HepG2 (cell line): Measurements from ENCODE around the gene TEX28. TPM values are rescaled to one million over a fixed set of nuclear protein-coding genes. Genes with fewer than 3 reads are reported as not detected.

Experiments used
- ATAC-seq: fragments of 200-7000 bp; cut with Tn5 transposase; 3 replicates; pipeline ENCODE4 v1.9.1; 2020; ENCODE audit warnings: mild to moderate bottlenecking, moderate library complexity
- BruUV-seq: library from RNA; stranded (reverse); fragments of 400-500 nt; replicated peaks from 2 replicates; lab custom pipeline; 2021; lab: Mats Ljungman, UMichigan
- CTCF ChIA-PET: fragments of 300-600 bp; formaldehyde crosslinking; extraction: SDS; loops from one replicate; lab custom pipeline; 2021; ENCODE audit warnings: low total read pairs, inconsistent platforms, low intra/inter-chr PET ratio; lab: Yijun Ruan, JAX
- POLR2A ChIA-PET: fragments of 350-600 bp; sonication (Branson Sonifier 250); formaldehyde crosslinking; loops from one replicate; lab custom pipeline; 2020; ENCODE audit warnings: antibody characterized with exemption, inconsistent platforms; lab: Yijun Ruan, JAX
- DNase-seq: peaks from one replicate; pipeline ENCODE4 v3.0.0-alpha.2; 2015; ENCODE audit warnings: low spot score
- FAIRE-seq: peaks from 3 replicates; lab custom pipeline; 2011; peaks lifted over from hg19 to GRCh38; lab: Jason Lieb, UNC
- H2AFZ ChIP-seq: one replicate; pipeline ENCODE4 v1.6.1; 2011; ENCODE audit warnings: low read length, inconsistent platforms
- H3K27ac ChIP-seq: fragments of 300-600 bp; 3 replicates; pipeline ENCODE4 v1.8.0; 2011; ENCODE audit warnings: mixed run types, mild to moderate bottlenecking, mixed read lengths, low read length, inconsistent platforms; ENCODE audit not compliant: insufficient read depth; ENCODE audit errors: extremely low read length
- H3K27me3 ChIP-seq, 2 experiments: fragments of 200-600 bp in 1 of 2; 2 replicates in 1 of 2; 3 replicates in 1 of 2; pipeline versions ENCODE4 v1.6.0 to v1.8.0; 2011; ENCODE audit warnings: low read length in 2 of 2, mild to moderate bottlenecking in 2 of 2, moderate library complexity in 2 of 2, inconsistent platforms in 1 of 2; ENCODE audit not compliant: insufficient read depth in 2 of 2, control insufficient read depth in 1 of 2
- H3K36me3 ChIP-seq, 2 experiments: fragments of 200-600 bp in 1 of 2; replicated peaks in 1 of 2; 2 replicates in 1 of 2; 3 replicates in 1 of 2; pipeline versions ENCODE4 v1.5.1 to v1.8.0; 2011; ENCODE audit warnings: low read length in 2 of 2, inconsistent platforms in 1 of 2; ENCODE audit not compliant: insufficient read depth in 2 of 2, control insufficient read depth in 1 of 2
- H3K4me1 ChIP-seq: 2 replicates; pipeline ENCODE4 v1.5.1; 2012; ENCODE audit warnings: low read length, inconsistent platforms; ENCODE audit not compliant: insufficient read depth
- H3K4me2 ChIP-seq: 2 replicates; pipeline ENCODE4 v1.6.0; 2011; ENCODE audit warnings: low read depth, low read length, inconsistent platforms
- H3K4me3 ChIP-seq, 3 experiments: fragments of 200-600 bp in 1 of 3; sonication (generic), shearing (Covaris generic) in 1 of 3; replicated peaks in 1 of 3; 2 replicates each; pipeline ENCODE4 v1.5.1; 2011 to 2016; ENCODE audit warnings: low read length in 3 of 3, inconsistent platforms in 2 of 3, low read depth in 2 of 3, mild to moderate bottlenecking in 2 of 3, control low read depth in 1 of 3, mixed read lengths in 1 of 3; ENCODE audit not compliant: insufficient read depth in 1 of 3
- H3K79me2 ChIP-seq: one replicate; pipeline ENCODE4 v1.6.1; 2011; ENCODE audit warnings: low read length, inconsistent platforms; ENCODE audit not compliant: insufficient read depth
- H3K9ac ChIP-seq: 2 replicates; pipeline ENCODE4 v1.6.0; 2011; ENCODE audit warnings: mild to moderate bottlenecking, low read depth, low read length, inconsistent platforms; ENCODE audit not compliant: insufficient read depth
- H3K9me3 ChIP-seq: 2 replicates; pipeline ENCODE4 v1.5.1; 2012; ENCODE audit warnings: mild to moderate bottlenecking, low read length
- H4K20me1 ChIP-seq: 2 replicates; pipeline ENCODE4 v1.6.0; 2011; ENCODE audit warnings: inconsistent platforms, mild to moderate bottlenecking, low read length, moderate library complexity; ENCODE audit not compliant: insufficient read depth
- ARID2 ChIP-seq: sonication (generic); formaldehyde crosslinking; IDR thresholded peaks from 2 replicates; pipeline ENCODE4 v1.8.1; 2022; ENCODE audit warnings: mild to moderate bottlenecking, missing genetic modification reagents, borderline replicate concordance
- CAMTA2 ChIP-seq: sonication (generic); formaldehyde crosslinking; IDR thresholded peaks from 2 replicates; pipeline ENCODE4 v1.4.0; 2020; ENCODE audit warnings: mild to moderate bottlenecking, missing genetic modification reagents, borderline replicate concordance
- MAF1 ChIP-seq: sonication (generic); formaldehyde crosslinking; IDR thresholded peaks from 2 replicates; pipeline ENCODE4 v1.5.0; 2020; ENCODE audit warnings: missing genetic modification reagents, borderline replicate concordance
- MLLT10 ChIP-seq: sonication (generic); formaldehyde crosslinking; IDR thresholded peaks from 2 replicates; pipeline ENCODE4 v1.4.0; 2020; ENCODE audit warnings: missing genetic modification reagents
- MNT ChIP-seq: fragments of 450-650 bp; IDR thresholded peaks from 2 replicates; pipeline ENCODE4 v1.6.1; 2016
- NR2F2 ChIP-seq: IDR thresholded peaks from 2 replicates; pipeline ENCODE4 v1.6.1; 2012; ENCODE audit warnings: low read depth, inconsistent platforms, borderline replicate concordance
- REXO4 ChIP-seq: sonication (generic); formaldehyde crosslinking; IDR thresholded peaks from 2 replicates; pipeline ENCODE4 v1.8.0; 2022; ENCODE audit warnings: missing genetic modification reagents, mild to moderate bottlenecking, borderline replicate concordance
- STAT5B ChIP-seq: sonication (generic); formaldehyde crosslinking; IDR thresholded peaks from 2 replicates; pipeline ENCODE4 v1.4.0; 2020; ENCODE audit warnings: missing genetic modification reagents
- ZNF10 ChIP-seq: sonication (generic); formaldehyde crosslinking; IDR thresholded peaks from 2 replicates; pipeline ENCODE4 v1.4.0; 2020; ENCODE audit warnings: mild to moderate bottlenecking, low read depth, missing genetic modification reagents, borderline replicate concordance
- ZNF101 ChIP-seq: sonication (generic); formaldehyde crosslinking; IDR thresholded peaks from 2 replicates; pipeline ENCODE4 v1.4.0; 2020; ENCODE audit warnings: mild to moderate bottlenecking, low read depth, missing genetic modification reagents, borderline replicate concordance
- ZNF224 ChIP-seq: sonication (generic); formaldehyde crosslinking; IDR thresholded peaks from 2 replicates; pipeline ENCODE4 v1.5.0; 2020; ENCODE audit warnings: mild to moderate bottlenecking, missing genetic modification reagents
- ZNF616 ChIP-seq: sonication (generic); formaldehyde crosslinking; IDR thresholded peaks from 2 replicates; pipeline ENCODE4 v1.5.0; 2020; ENCODE audit warnings: low read depth, mild to moderate bottlenecking, missing genetic modification reagents
- ZNF678 ChIP-seq: sonication (generic); formaldehyde crosslinking; IDR thresholded peaks from 2 replicates; pipeline ENCODE4 v1.4.0; 2020; ENCODE audit warnings: mild to moderate bottlenecking, missing genetic modification reagents
- ZNF850 ChIP-seq: sonication (generic); formaldehyde crosslinking; conservative IDR thresholded peaks from 2 replicates; pipeline ENCODE4 v1.9.0; 2021; ENCODE audit warnings: mild to moderate bottlenecking, missing genetic modification reagents
- ZNF879 ChIP-seq: sonication (generic); formaldehyde crosslinking; IDR thresholded peaks from 2 replicates; pipeline ENCODE4 v1.8.1; 2023; ENCODE audit warnings: missing genetic modification reagents
- WGBS: methylation state at CpG from one replicate; pipeline ENCODE4 v1.1.6; 2017; ENCODE audit warnings: low lambda C conversion rate; 5-methylcytosine and 5-hydroxymethylcytosine counted together
- in situ Hi-C: cut with HindIII; loops from 2 replicates; pipeline ENCODE4 v1.10.0; 2017; ENCODE audit warnings: low pct_unique_long_range_greater_than_20kb; ENCODE audit not compliant: extremely low pct_ligation_motif_present
- intact Hi-C: fragments of 100-400 bp; cut with micrococcal nuclease; formaldehyde crosslinking; loops from one replicate; pipeline ENCODE4 v1.10.0; 2022; ENCODE audit not compliant: unreplicated experiment
- polyA plus RNA-seq, 8 experiments: library from polyadenylated mRNA; depleted of rRNA in 3 of 8; stranded (reverse) in 7 of 8; unstranded in 1 of 8; fragments of >200 nt; fragmentation: Illumina TruSeq in 4 of 8; extraction: Trizol in 4 of 8; gene quantifications; 2 replicates each; pipeline versions ENCODE4 v1.2.1 to v1.2.3, GENCODE V29; 2011 to 2016; ENCODE audit warnings: low read depth in 4 of 8, missing spikeins in 1 of 8, mixed read lengths in 1 of 8; ENCODE audit not compliant: insufficient read depth in 1 of 8
- total RNA-seq, 5 experiments: library from RNA; depleted of rRNA; stranded (reverse); fragments of >200 nt; fragmentation: Illumina TruSeq; extraction: Trizol; gene quantifications; 2 replicates each; pipeline ENCODE4 v1.2.3, GENCODE V29; 2016; ENCODE audit warnings: low read depth in 1 of 5
- TF ChIP-seq, protein P1 (sequence below): sonication (generic); formaldehyde crosslinking; conservative IDR thresholded peaks from 2 replicates; pipeline ENCODE4 v1.5.0; 2020; ENCODE audit warnings: missing genetic modification reagents

TEX28 gene
- total and polyA plus RNA-seq, 2 of the 13 experiments (the other 11 are each of a cell fraction or from before 2014, with no cell fraction given) = not detected

DNA sequence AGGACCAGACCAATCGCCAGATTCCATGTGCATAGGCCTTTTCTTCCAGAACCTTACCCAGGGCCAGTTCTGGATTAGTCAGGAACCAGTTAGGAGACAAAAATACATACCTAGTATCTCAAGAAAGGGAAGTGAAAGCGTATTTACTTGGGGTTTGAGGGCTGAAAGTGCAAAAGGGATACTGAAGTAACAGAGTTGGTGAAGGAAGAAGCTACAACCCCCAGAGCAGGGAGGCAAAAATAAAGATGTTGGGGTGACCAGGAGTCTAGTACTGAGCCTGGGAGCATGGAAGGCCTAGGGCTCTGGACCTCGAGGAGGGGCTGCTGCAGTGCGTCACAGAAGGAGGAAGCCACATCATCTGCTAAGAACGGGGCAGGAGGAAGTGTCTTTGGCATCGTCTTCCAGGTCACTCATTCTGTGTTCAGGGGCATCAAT lies 38.9 kb upstream of the TEX28 start:
- in situ Hi-C loops = no loop called here

GRCh38 chrX:154333116-154333515 lies 38.2 kb upstream of the TEX28 start:
- H3K27ac ChIP-seq = no peak overlapping the region
- H3K36me3 ChIP-seq = no peaks in the 10 kb centered on the region
- DNase-seq (no peak), FAIRE-seq (no peak), ATAC-seq (no peak)
- WGBS = 4% methylated on average over 5 of the region's 9 CpGs
- ChIA-PET CTCF (no interaction called here), POLR2A (no interaction called here)
- no TSS peak for BruUV-seq
- no peak overlapping the region for H3K4me2 ChIP-seq
- intact Hi-C loops (no loop called here), in situ Hi-C loops (no loop called here)
- no peaks in the 10 kb centered on the region for H3K9me3 ChIP-seq
- H3K4me3 ChIP-seq = no peak overlapping the region
- no peak overlapping the region for H2AFZ ChIP-seq
- peaks cover 2 to 25% of the 10 kb centered on the region in 2 experiments; a peak in 2 of 5 replicates for H3K27me3 ChIP-seq
- H4K20me1 ChIP-seq = no peaks in the 10 kb centered on the region
- no peak overlapping the region for H3K9ac ChIP-seq
- H3K79me2 ChIP-seq = no peaks in the 10 kb centered on the region
- no peaks in the 10 kb centered on the region for H3K4me1 ChIP-seq
- TF ChIP-seq, protein P1, sequence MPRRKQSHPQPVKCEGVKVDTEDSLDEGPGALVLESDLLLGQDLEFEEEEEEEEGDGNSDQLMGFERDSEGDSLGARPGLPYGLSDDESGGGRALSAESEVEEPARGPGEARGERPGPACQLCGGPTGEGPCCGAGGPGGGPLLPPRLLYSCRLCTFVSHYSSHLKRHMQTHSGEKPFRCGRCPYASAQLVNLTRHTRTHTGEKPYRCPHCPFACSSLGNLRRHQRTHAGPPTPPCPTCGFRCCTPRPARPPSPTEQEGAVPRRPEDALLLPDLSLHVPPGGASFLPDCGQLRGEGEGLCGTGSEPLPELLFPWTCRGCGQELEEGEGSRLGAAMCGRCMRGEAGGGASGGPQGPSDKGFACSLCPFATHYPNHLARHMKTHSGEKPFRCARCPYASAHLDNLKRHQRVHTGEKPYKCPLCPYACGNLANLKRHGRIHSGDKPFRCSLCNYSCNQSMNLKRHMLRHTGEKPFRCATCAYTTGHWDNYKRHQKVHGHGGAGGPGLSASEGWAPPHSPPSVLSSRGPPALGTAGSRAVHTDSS = no peak
- TF ChIP-seq ZNF678 (CRISPR knock-in tag) = no peak
- no peak for TF ChIP-seq ZNF101 (CRISPR knock-in tag)
- TF ChIP-seq ZNF850 = no peak
- no peak for TF ChIP-seq MAF1
- no peak for TF ChIP-seq ZNF224 (CRISPR knock-in tag)
- TF ChIP-seq ZNF879 (CRISPR knock-in tag) = no peak
- TF ChIP-seq ZNF616 (CRISPR knock-in tag) = no peak
- TF ChIP-seq ARID2 (CRISPR knock-in tag) = no peak
- TF ChIP-seq NR2F2 = no peak
- TF ChIP-seq MLLT10 (CRISPR knock-in tag) = no peak
- TF ChIP-seq STAT5B (CRISPR knock-in tag) = no peak

More for the DNA sequence above, 38.9 kb upstream of the TEX28 start:
- H3K79me2 ChIP-seq = no peaks in the 10 kb centered on the region
- BruUV-seq = no TSS peak
- ChIA-PET POLR2A (no interaction called here), CTCF (no interaction called here)
- no peaks in the 10 kb centered on the region for H3K9me3 ChIP-seq
- FAIRE-seq (no peak), ATAC-seq (no peak), DNase-seq (no peak)
- WGBS = 29% methylated on average over 2 of the region's 6 CpGs
- H3K27ac ChIP-seq = no peak overlapping the region
- H3K36me3 ChIP-seq = no peaks in the 10 kb centered on the region
- no peak overlapping the region for H3K4me3 ChIP-seq
- intact Hi-C loops = no loop called here
- no peak for TF ChIP-seq REXO4
- no peak for TF ChIP-seq MNT
- no peak for TF ChIP-seq ZNF10 (CRISPR knock-in tag)
- TF ChIP-seq CAMTA2 (CRISPR knock-in tag) = no peak
- no peak overlapping the region for H2AFZ ChIP-seq
- no peaks in the 10 kb centered on the region for H4K20me1 ChIP-seq
- H3K4me2 ChIP-seq = no peak overlapping the region
- H3K27me3 ChIP-seq = peaks cover 2 to 22% of the 10 kb centered on the region in 2 experiments; a peak in 2 of 5 replicates
- no peak overlapping the region for H3K9ac ChIP-seq
- H3K4me1 ChIP-seq = no peaks in the 10 kb centered on the region
